ENCODE measurements around the gene PLXDC1. TPM values are rescaled to one million over a fixed set of nuclear protein-coding genes. Genes with fewer than 3 reads are reported as not detected.

The PLXDC1 gene
- total and polyA plus RNA-seq, 2 donors (not counting 1 experiment from before 2014, with no cell fraction given) = 5.8 to 6.3 TPM

GRCh38 chr17:39170558-39170957, 19.1 kb upstream of the PLXDC1 start:
- peaks cover 6% of the 10 kb centered on the region for H3K36me3 ChIP-seq (ENCODE audit: control insufficient read depth, insufficient read depth, low read length)
- DNase-seq (ENCODE audit: low read depth in 2 of 2) = no peak
- H3K4me2 ChIP-seq (ENCODE audit: extremely low read depth, insufficient read depth, low read length) = no peak overlapping the region
- H3K9ac ChIP-seq (ENCODE audit: insufficient read depth, low read length) = no peak overlapping the region
- peaks cover 6% of the 10 kb centered on the region for H3K27me3 ChIP-seq (ENCODE audit: control insufficient read depth, insufficient read depth, low read length)
- no peak overlapping the region for H2AFZ ChIP-seq (ENCODE audit: low read length)
- no peak for TF ChIP-seq EZH2 (IDR thresholded peaks at IDR 0.05; ENCODE audit: low read length, missing control alignments)
- TF ChIP-seq CTCF (conservative IDR thresholded peaks at IDR 0.05 in 1 of 2, IDR thresholded peaks at IDR 0.05 in 1 of 2; ENCODE audit: low read depth in 1 of 2, low read length in 2 of 2) = no peak
- no peak overlapping the region for H3K27ac ChIP-seq (ENCODE audit: insufficient read depth, low read length)
- H4K20me1 ChIP-seq (ENCODE audit: control insufficient read depth, extremely low read depth, insufficient read depth, low read length) = no peaks in the 10 kb centered on the region
- H3K9me3 ChIP-seq (ENCODE audit: control insufficient read depth, insufficient read depth, low read depth, low read length) = no peaks in the 10 kb centered on the region
- no peaks in the 10 kb centered on the region for H3K4me1 ChIP-seq (ENCODE audit: control insufficient read depth, extremely low read depth, insufficient read depth, low read length)
- H3K79me2 ChIP-seq (ENCODE audit: control insufficient read depth, insufficient read depth, low read length) = no peaks in the 10 kb centered on the region
- no peak overlapping the region for H3K4me3 ChIP-seq (replicated peaks in 1 of 4; ENCODE audit: control extremely low read depth in 1 of 4, insufficient read depth in 1 of 4, low read depth in 3 of 4, low read length in 4 of 4)

- no peak overlapping the region for H2AFZ ChIP-seq (ENCODE audit: low read length)
- no peak for DNase-seq (ENCODE audit: low read depth in 2 of 2)
- peaks cover 3% of the 10 kb centered on the region for H3K36me3 ChIP-seq (ENCODE audit: control insufficient read depth, insufficient read depth, low read length)
- TF ChIP-seq EZH2 (IDR thresholded peaks at IDR 0.05; ENCODE audit: low read length, missing control alignments) = no peak
- no peak overlapping the region for H3K27ac ChIP-seq (ENCODE audit: insufficient read depth, low read length)
- H4K20me1 ChIP-seq (ENCODE audit: control insufficient read depth, extremely low read depth, insufficient read depth, low read length) = no peaks in the 10 kb centered on the region
- H3K9ac ChIP-seq (ENCODE audit: insufficient read depth, low read length) = no peak overlapping the region
- H3K9me3 ChIP-seq (ENCODE audit: control insufficient read depth, insufficient read depth, low read depth, low read length) = no peaks in the 10 kb centered on the region
- H3K4me3 ChIP-seq (replicated peaks in 1 of 4; ENCODE audit: control extremely low read depth in 1 of 4, insufficient read depth in 1 of 4, low read depth in 3 of 4, low read length in 4 of 4) = no peak overlapping the region
- H3K27me3 ChIP-seq (ENCODE audit: control insufficient read depth, insufficient read depth, low read length) = peaks cover 9% of the 10 kb centered on the region
- no peak overlapping the region for H3K4me2 ChIP-seq (ENCODE audit: extremely low read depth, insufficient read depth, low read length)
- H3K4me1 ChIP-seq (ENCODE audit: control insufficient read depth, extremely low read depth, insufficient read depth, low read length) = no peaks in the 10 kb centered on the region
- H3K79me2 ChIP-seq (ENCODE audit: control insufficient read depth, insufficient read depth, low read length) = no peaks in the 10 kb centered on the region
Observed at GRCh38 chr17:39170109-39170508, 18.7 kb upstream of the PLXDC1 start.

- H3K79me2 ChIP-seq (ENCODE audit: control insufficient read depth, insufficient read depth, low read length) = no peaks in the 10 kb centered on the region
- TF ChIP-seq CTCF (conservative IDR thresholded peaks at IDR 0.05 in 1 of 2, IDR thresholded peaks at IDR 0.05 in 1 of 2; ENCODE audit: low read depth in 1 of 2, low read length in 2 of 2) (no peak), EZH2 (IDR thresholded peaks at IDR 0.05; ENCODE audit: low read length, missing control alignments) (no peak)
- H3K9ac ChIP-seq (ENCODE audit: insufficient read depth, low read length) = no peak overlapping the region
- no peaks in the 10 kb centered on the region for H4K20me1 ChIP-seq (ENCODE audit: control insufficient read depth, extremely low read depth, insufficient read depth, low read length)
- H3K27ac ChIP-seq (ENCODE audit: insufficient read depth, low read length) = no peak overlapping the region
- no peak overlapping the region for H3K4me3 ChIP-seq (replicated peaks in 1 of 4; ENCODE audit: control extremely low read depth in 1 of 4, insufficient read depth in 1 of 4, low read depth in 3 of 4, low read length in 4 of 4)
- H3K27me3 ChIP-seq (ENCODE audit: control insufficient read depth, insufficient read depth, low read length) = peaks cover 9% of the 10 kb centered on the region
- H3K4me2 ChIP-seq (ENCODE audit: extremely low read depth, insufficient read depth, low read length) = no peak overlapping the region
- H2AFZ ChIP-seq (ENCODE audit: low read length) = no peak overlapping the region
- H3K4me1 ChIP-seq (ENCODE audit: control insufficient read depth, extremely low read depth, insufficient read depth, low read length) = no peaks in the 10 kb centered on the region
- no peaks in the 10 kb centered on the region for H3K9me3 ChIP-seq (ENCODE audit: control insufficient read depth, insufficient read depth, low read depth, low read length)
- peaks cover 2% of the 10 kb centered on the region for H3K36me3 ChIP-seq (ENCODE audit: control insufficient read depth, insufficient read depth, low read length)
- no peak for DNase-seq (ENCODE audit: low read depth in 2 of 2)
Observed at GRCh38 chr17:39169518-39169917, 18.1 kb upstream of the PLXDC1 start.

All from fibroblast of lung (primary cell).